ENCODE results near the gene CDHR2. TPM values are rescaled to one million over a fixed set of nuclear protein-coding genes. Genes with fewer than 3 reads are reported as not detected.
A peak's percentile ranks its signal among the peaks of the same experiment; 100 is the strongest.

Gene CDHR2
- total and polyA plus RNA-seq, 2 of the 13 experiments (the other 11 are each of a cell fraction or from before 2014, with no cell fraction given): 17.9 to 20.9 TPM

- TF ChIP-seq LRRFIP1 (CRISPR knock-in tag; conservative IDR thresholded peaks at IDR 0.05) (no peak), AGO1 (IDR thresholded peaks at IDR 0.05; ENCODE audit: low read depth, low read length, poor library complexity, severe bottlenecking) (no peak), RFX3 (CRISPR knock-in tag; IDR thresholded peaks at IDR 0.05) (no peak), GTF3A (CRISPR knock-in tag; conservative IDR thresholded peaks at IDR 0.05) (no peak), ZFP91 (CRISPR knock-in tag; IDR thresholded peaks at IDR 0.05; ENCODE audit: borderline replicate concordance) (peak; percentile 96; the same call in 1 of the 2 replicates), ONECUT2 (CRISPR knock-in tag; IDR thresholded peaks at IDR 0.05) (no peak), ZNF280D (CRISPR knock-in tag; IDR thresholded peaks at IDR 0.05) (no peak), KLF11 (CRISPR knock-in tag; IDR thresholded peaks at IDR 0.05) (0 out of 2 replicates have a peak, but pooled peaks have one; percentile 44), DMAP1 (CRISPR knock-in tag; IDR thresholded peaks at IDR 0.05) (peak; percentile 24; the same call in 1 of the 2 replicates), ZNF580 (CRISPR knock-in tag; IDR thresholded peaks at IDR 0.05; ENCODE audit: borderline replicate concordance, low read depth) (peak; percentile 22; the same call in 1 of the 2 replicates), POGZ (CRISPR knock-in tag; IDR thresholded peaks at IDR 0.05) (peak; percentile 76), HBP1 (CRISPR knock-in tag; IDR thresholded peaks at IDR 0.05; ENCODE audit: low read depth) (no peak), POLR2A (IDR thresholded peaks at IDR 0.05; ENCODE audit: insufficient read depth in 1 of 2, low read depth in 2 of 2, low read length in 2 of 2) (no peak), RBM39 (IDR thresholded peaks at IDR 0.05; ENCODE audit: low read depth, low read length, poor library complexity, severe bottlenecking) (no peak), BRD4 (CRISPR knock-in tag; IDR thresholded peaks at IDR 0.05) (no peak), PRMT3 (CRISPR knock-in tag; IDR thresholded peaks at IDR 0.05; ENCODE audit: borderline replicate concordance, low read depth) (no peak), CHD4 (IDR thresholded peaks at IDR 0.05; ENCODE audit: borderline replicate concordance, low read length) (no peak), ZFP82 (CRISPR knock-in tag; IDR thresholded peaks at IDR 0.05; ENCODE audit: borderline replicate concordance) (0 out of 2 replicates have a peak, but pooled peaks have one; percentile 27), PHB2 (IDR thresholded peaks at IDR 0.05; ENCODE audit: partially characterized antibody) (no peak)
These were observed 12.1 kb upstream of the CDHR2 start, which contains the start of gene RNF44 (continued) for GRCh38 chr5:176536902-176537553.

All from HepG2 (cell line).